ENCODE results near the gene NOS1AP. TPM values are rescaled to one million over a fixed set of nuclear protein-coding genes. Genes with fewer than 3 reads are reported as not detected.

NOS1AP gene
- total and polyA plus RNA-seq, 4 donors: 0.97 to 4.8 (median 3.0) TPM

GRCh38 chr1:162138599-162139181, 69.2 kb downstream of the NOS1AP start:
- intact Hi-C loops (cut with DNase I): no loop called here
- Histone ChIP-seq H3K9me3 (ENCODE audit: control insufficient read depth, low read length) (no peaks in the 10 kb centered on the region), H3K27ac (ENCODE audit: low read depth in 1 of 2, low read length in 2 of 2) (no peak overlapping the region), H3K4me1 (ENCODE audit: control insufficient read depth in 1 of 2, insufficient read depth in 2 of 2, low read length in 2 of 2) (peaks cover 3 to 5% of the 10 kb centered on the region in 2 donors), H3K4me3 (ENCODE audit: low read length in 2 of 2) (no peak overlapping the region), H3K36me3 (ENCODE audit: control insufficient read depth in 1 of 2, insufficient read depth in 2 of 2, low read length in 1 of 2) (no peaks in the 10 kb centered on the region), H3K27me3 (ENCODE audit: control insufficient read depth in 1 of 2, insufficient read depth in 2 of 2, low read length in 1 of 2) (no peaks in the 10 kb centered on the region)
- ATAC-seq (ENCODE audit: low FRiP score): no peak
- WGBS, 2 donors: 22 to 26% methylated on average over 4 of the region's 4 CpGs
- no peak for DNase-seq

GRCh38 chr1:162139211-162139610, 69.7 kb downstream of the NOS1AP start:
- WGBS, 2 donors: 90 to 92% methylated on average over 1 of the region's 1 CpG
- no peaks in the 10 kb centered on the region for H3K9me3 ChIP-seq (ENCODE audit: control insufficient read depth, low read length)
- H3K27ac ChIP-seq (ENCODE audit: low read depth in 1 of 2, low read length in 2 of 2): no peak overlapping the region
- H3K4me3 ChIP-seq (ENCODE audit: low read length in 2 of 2): no peak overlapping the region
- H3K4me1 ChIP-seq (ENCODE audit: control insufficient read depth in 1 of 2, insufficient read depth in 2 of 2, low read length in 2 of 2): peaks cover 2 to 5% of the 10 kb centered on the region in 2 donors
- intact Hi-C loops (cut with DNase I): no loop called here
- H3K36me3 ChIP-seq (ENCODE audit: control insufficient read depth in 1 of 2, insufficient read depth in 2 of 2, low read length in 1 of 2): no peaks in the 10 kb centered on the region
- H3K27me3 ChIP-seq (ENCODE audit: control insufficient read depth in 1 of 2, insufficient read depth in 2 of 2, low read length in 1 of 2): no peaks in the 10 kb centered on the region
- DNase-seq: no peak
- no peak for ATAC-seq (ENCODE audit: low FRiP score)

GRCh38 chr1:162141281-162142054, 72.0 kb downstream of the NOS1AP start:
- H3K4me1 ChIP-seq (ENCODE audit: control insufficient read depth in 1 of 2, insufficient read depth in 2 of 2, low read length in 2 of 2): peaks cover 2 to 5% of the 10 kb centered on the region in 2 donors
- ATAC-seq (ENCODE audit: low FRiP score) (no peak), DNase-seq (no peak)
- intact Hi-C loops (cut with DNase I): no loop called here
- H3K27ac ChIP-seq (ENCODE audit: low read depth in 1 of 2, low read length in 2 of 2): no peak overlapping the region
- H3K4me3 ChIP-seq (ENCODE audit: low read length in 2 of 2): no peak overlapping the region
- no peaks in the 10 kb centered on the region for H3K27me3 ChIP-seq (ENCODE audit: control insufficient read depth in 1 of 2, insufficient read depth in 2 of 2, low read length in 1 of 2)
- 90 to 92% methylated on average over 5 of the region's 5 CpGs for WGBS, 2 donors
- H3K9me3 ChIP-seq (ENCODE audit: control insufficient read depth, low read length): no peaks in the 10 kb centered on the region
- no peaks in the 10 kb centered on the region for H3K36me3 ChIP-seq (ENCODE audit: control insufficient read depth in 1 of 2, insufficient read depth in 2 of 2, low read length in 1 of 2)

GRCh38 chr1:162142968-162143367, 73.5 kb downstream of the NOS1AP start:
- no peaks in the 10 kb centered on the region for H3K4me1 ChIP-seq (ENCODE audit: control insufficient read depth in 1 of 2, insufficient read depth in 2 of 2, low read length in 2 of 2)
- ATAC-seq (ENCODE audit: low FRiP score): no peak
- no peak overlapping the region for H3K27ac ChIP-seq (ENCODE audit: low read depth in 1 of 2, low read length in 2 of 2)
- H3K4me3 ChIP-seq (ENCODE audit: low read length in 2 of 2): no peak overlapping the region
- H3K9me3 ChIP-seq (ENCODE audit: control insufficient read depth, low read length): no peaks in the 10 kb centered on the region
- no peak for DNase-seq
- no peaks in the 10 kb centered on the region for H3K36me3 ChIP-seq (ENCODE audit: control insufficient read depth in 1 of 2, insufficient read depth in 2 of 2, low read length in 1 of 2)
- WGBS, 2 donors: 88 to 96% methylated on average over 3 of the region's 3 CpGs
- no peaks in the 10 kb centered on the region for H3K27me3 ChIP-seq (ENCODE audit: control insufficient read depth in 1 of 2, insufficient read depth in 2 of 2, low read length in 1 of 2)
- intact Hi-C loops (cut with DNase I): no loop called here

GRCh38 chr1:162144268-162144667, 74.8 kb downstream of the NOS1AP start:
- Histone ChIP-seq H3K27ac (ENCODE audit: low read depth in 1 of 2, low read length in 2 of 2) (no peak overlapping the region), H3K9me3 (ENCODE audit: control insufficient read depth, low read length) (no peaks in the 10 kb centered on the region), H3K4me1 (ENCODE audit: control insufficient read depth in 1 of 2, insufficient read depth in 2 of 2, low read length in 2 of 2) (no peaks in the 10 kb centered on the region), H3K36me3 (ENCODE audit: control insufficient read depth in 1 of 2, insufficient read depth in 2 of 2, low read length in 1 of 2) (no peaks in the 10 kb centered on the region), H3K4me3 (ENCODE audit: low read length in 2 of 2) (no peak overlapping the region), H3K27me3 (ENCODE audit: control insufficient read depth in 1 of 2, insufficient read depth in 2 of 2, low read length in 1 of 2) (no peaks in the 10 kb centered on the region)
- DNase-seq (no peak), ATAC-seq (ENCODE audit: low FRiP score) (no peak)
- 59 to 62% methylated on average over 3 of the region's 3 CpGs for WGBS, 2 donors
- intact Hi-C loops (cut with DNase I): no loop called here

- 90 to 91% methylated on average over 6 of the region's 6 CpGs for WGBS, 2 donors
- H3K4me1 ChIP-seq (ENCODE audit: control insufficient read depth in 1 of 2, insufficient read depth in 2 of 2, low read length in 2 of 2): no peaks in the 10 kb centered on the region
- H3K9me3 ChIP-seq (ENCODE audit: control insufficient read depth, low read length): no peaks in the 10 kb centered on the region
- intact Hi-C loops (cut with DNase I): no loop called here
- no peaks in the 10 kb centered on the region for H3K27me3 ChIP-seq (ENCODE audit: control insufficient read depth in 1 of 2, insufficient read depth in 2 of 2, low read length in 1 of 2)
- DNase-seq (no peak), ATAC-seq (ENCODE audit: low FRiP score) (no peak)
- no peak overlapping the region for H3K4me3 ChIP-seq (ENCODE audit: low read length in 2 of 2)
- H3K27ac ChIP-seq (ENCODE audit: low read depth in 1 of 2, low read length in 2 of 2): no peak overlapping the region
- H3K36me3 ChIP-seq (ENCODE audit: control insufficient read depth in 1 of 2, insufficient read depth in 2 of 2, low read length in 1 of 2): no peaks in the 10 kb centered on the region
Measured at GRCh38 chr1:162144853-162145252, 75.4 kb downstream of the NOS1AP start.

GRCh38 chr1:162145280-162145965, 75.9 kb downstream of the NOS1AP start:
- H3K27me3 ChIP-seq (ENCODE audit: control insufficient read depth in 1 of 2, insufficient read depth in 2 of 2, low read length in 1 of 2): no peaks in the 10 kb centered on the region
- no peaks in the 10 kb centered on the region for H3K9me3 ChIP-seq (ENCODE audit: control insufficient read depth, low read length)
- intact Hi-C loops (cut with DNase I): no loop called here
- H3K4me3 ChIP-seq (ENCODE audit: low read length in 2 of 2): no peak overlapping the region
- no peak overlapping the region for H3K27ac ChIP-seq (ENCODE audit: low read depth in 1 of 2, low read length in 2 of 2)
- ATAC-seq (ENCODE audit: low FRiP score) (no peak), DNase-seq (no peak)
- H3K36me3 ChIP-seq (ENCODE audit: control insufficient read depth in 1 of 2, insufficient read depth in 2 of 2, low read length in 1 of 2): no peaks in the 10 kb centered on the region
- H3K4me1 ChIP-seq (ENCODE audit: control insufficient read depth in 1 of 2, insufficient read depth in 2 of 2, low read length in 2 of 2): no peaks in the 10 kb centered on the region
- 81 to 87% methylated on average over 11 of the region's 11 CpGs for WGBS, 2 donors

- H3K9me3 ChIP-seq (ENCODE audit: control insufficient read depth, low read length): no peaks in the 10 kb centered on the region
- H3K4me1 ChIP-seq (ENCODE audit: control insufficient read depth in 1 of 2, insufficient read depth in 2 of 2, low read length in 2 of 2): no peaks in the 10 kb centered on the region
- no peak for DNase-seq
- H3K4me3 ChIP-seq (ENCODE audit: low read length in 2 of 2): no peak overlapping the region
- intact Hi-C loops (cut with DNase I): no loop called here
- H3K27ac ChIP-seq (ENCODE audit: low read depth in 1 of 2, low read length in 2 of 2): no peak overlapping the region
- ATAC-seq (ENCODE audit: low FRiP score): no peak
- H3K27me3 ChIP-seq (ENCODE audit: control insufficient read depth in 1 of 2, insufficient read depth in 2 of 2, low read length in 1 of 2): no peaks in the 10 kb centered on the region
- H3K36me3 ChIP-seq (ENCODE audit: control insufficient read depth in 1 of 2, insufficient read depth in 2 of 2, low read length in 1 of 2): no peaks in the 10 kb centered on the region
- 69 to 70% methylated on average over 5 of the region's 5 CpGs for WGBS, 2 donors
Measured at GRCh38 chr1:162145966-162146696, 76.6 kb downstream of the NOS1AP start.

Data from aorta (tissue), 5 donors.